ENCODE data around the gene PCDHB11. TPM values are rescaled to one million over a fixed set of nuclear protein-coding genes. Genes with fewer than 3 reads are reported as not detected.
A peak's percentile ranks its signal among the peaks of the same experiment; 100 is the strongest.
"Not testable (repeated sequence)": the region's sequence is repeated elsewhere in the genome, so short reads cannot be mapped to it uniquely, and the experiment has no call there.

Gene PCDHB11
- total and polyA plus RNA-seq, 7 donors, result 0.34 to 5.0 (median 3.1) TPM; not detected in 2

- no peak overlapping the region for H3K27ac ChIP-seq
- H3K4me3 ChIP-seq, result no peak overlapping the region
- no peaks in the 10 kb centered on the region for H3K36me3 ChIP-seq
- H3K27me3 ChIP-seq, result peaks cover 0 to 32% (median 0%) of the 10 kb centered on the region in 3 donors
- TF ChIP-seq EP300 (IDR thresholded peaks at IDR 0.05) (no peak), POLR2A (IDR thresholded peaks at IDR 0.05) (no peak), POLR2AphosphoS5 (IDR thresholded peaks at IDR 0.05) (no peak), CTCF (IDR thresholded peaks at IDR 0.05) (no peak)
- intact Hi-C loops (cut with DNase I), result no loop called here
- WGBS, 2 donors, result 39 to 51% methylated on average over 21 of the region's 21 CpGs
- H3K4me1 ChIP-seq, result no peaks in the 10 kb centered on the region
- peaks cover 3 to 43% (median 30%) of the 10 kb centered on the region in 4 donors for H3K9me3 ChIP-seq
- no peak for DNase-seq
Measured at GRCh38 chr5:141155540-141156374, 43.7 kb upstream of the PCDHB11 start.

- Histone ChIP-seq H3K9me3 (peaks cover 3 to 32% (median 22%) of the 10 kb centered on the region in 4 donors), H3K27me3 (peaks cover 0 to 21% (median 0%) of the 10 kb centered on the region in 3 donors)
- WGBS, 2 donors, result 43 to 76% methylated on average over 38 of the region's 38 CpGs
- H3K4me1 ChIP-seq; H3K36me3 ChIP-seq; DNase-seq; H3K27ac ChIP-seq; H3K4me3 ChIP-seq; intact Hi-C loops (cut with DNase I): not testable (repeated sequence)
Measured at GRCh38 chr5:141157356-141157755, 42.1 kb upstream of the PCDHB11 start.

- peaks cover 3 to 35% (median 23%) of the 10 kb centered on the region in 4 donors for H3K9me3 ChIP-seq
Measured at GRCh38 chr5:141157901-141158300, 41.5 kb upstream of the PCDHB11 start.

GRCh38 chr5:141172381-141173204, 26.8 kb upstream of the PCDHB11 start, which contains the start of gene PCDHB7:
Gene PCDHB7, plus strand, starts transcription at chr5:141172644. Its CDS starts 192 bp downstream, at chr5:141172836.
- WGBS, 2 donors, result 33 to 46% methylated on average over 20 of the region's 20 CpGs
- DNase-seq, result no peak
- H3K9me3 ChIP-seq, result peaks cover 8 to 36% (median 17%) of the 10 kb centered on the region in 4 donors

More at GRCh38 chr5:141157901-141158300, 41.5 kb upstream of the PCDHB11 start:
- H3K27ac ChIP-seq; H3K36me3 ChIP-seq; H3K4me3 ChIP-seq; intact Hi-C loops (cut with DNase I); DNase-seq; H3K4me1 ChIP-seq: not testable (repeated sequence)
- H3K27me3 ChIP-seq, result peaks cover 0 to 18% (median 0%) of the 10 kb centered on the region in 3 donors
- WGBS, 2 donors, result 44 to 69% methylated on average over 22 of the region's 28 CpGs

GRCh38 chr5:141174291-141175104, 24.9 kb upstream of the PCDHB11 start:
- H3K4me1 ChIP-seq; DNase-seq; H3K4me3 ChIP-seq; H3K27ac ChIP-seq; H3K36me3 ChIP-seq; intact Hi-C loops (cut with DNase I): not testable (repeated sequence)
- H3K9me3 ChIP-seq, result peaks cover 14 to 50% (median 20%) of the 10 kb centered on the region in 4 donors
- H3K27me3 ChIP-seq, result peaks cover 0 to 49% (median 4%) of the 10 kb centered on the region in 3 donors
- 50 to 76% methylated on average over 79 of the region's 79 CpGs for WGBS, 2 donors

More at GRCh38 chr5:141172381-141173204, 26.8 kb upstream of the PCDHB11 start, which contains the start of gene PCDHB7:
- Histone ChIP-seq H3K36me3 (no peaks in the 10 kb centered on the region), H3K27ac (no peak within 1 kb of the TSS), H3K27me3 (peaks cover 0 to 34% (median 4%) of the 10 kb centered on the region in 3 donors), H3K4me3 (peak within 1 kb of the TSS in 3 of 4 donors; percentile 2 to 23 (median 12)), H3K4me1 (no peaks in the 10 kb centered on the region)
- intact Hi-C loops (cut with DNase I), result no loop called here
- no peak for TF ChIP-seq POLR2AphosphoS5 (IDR thresholded peaks at IDR 0.05)
- peak in 1 of 4 experiments; percentile 23 for TF ChIP-seq CTCF (IDR thresholded peaks at IDR 0.05)
- no peak for TF ChIP-seq EP300 (IDR thresholded peaks at IDR 0.05)
- TF ChIP-seq POLR2A (IDR thresholded peaks at IDR 0.05), result no peak
